ENCODE measurements around the gene ZFYVE28. TPM values are rescaled to one million over a fixed set of nuclear protein-coding genes. Genes with fewer than 3 reads are reported as not detected.

The ZFYVE28 gene
- total RNA-seq, 6 donors from 2014 or later = 10.8 to 51.3 (median 15.2) TPM

GRCh38 chr4:2272828-2273120 lies 145.7 kb downstream of the ZFYVE28 start:
- TF ChIP-seq POLR2A (IDR thresholded peaks at IDR 0.05) = no peak
- TF ChIP-seq POLR2AphosphoS5 (IDR thresholded peaks at IDR 0.05) = no peak
- TF ChIP-seq EP300 (IDR thresholded peaks at IDR 0.05) = no peak
- TF ChIP-seq CTCF (IDR thresholded peaks at IDR 0.05) = no peak

GRCh38 chr4:2272026-2272827 lies 146.2 kb downstream of the ZFYVE28 start:
- no peaks in the 10 kb centered on the region for H3K4me1 ChIP-seq
- H3K36me3 ChIP-seq = peaks cover 0 to 15% (median 7%) of the 10 kb centered on the region in 4 donors
- 94 to 95% methylated on average over 18 to 24 of the region's 25 CpGs for WGBS, 2 donors
- ATAC-seq (ENCODE audit: low FRiP score in 2 of 2) (no peak), DNase-seq (peak in 1 of 2 donors; percentile 59)
- H3K27ac ChIP-seq = no peak overlapping the region
- H3K4me3 ChIP-seq = no peak overlapping the region
- no peaks in the 10 kb centered on the region for H3K27me3 ChIP-seq
- no peaks in the 10 kb centered on the region for H3K9me3 ChIP-seq
- TF ChIP-seq POLR2AphosphoS5 (IDR thresholded peaks at IDR 0.05) = no peak
- TF ChIP-seq CTCF (IDR thresholded peaks at IDR 0.05) = no peak
- no peak for TF ChIP-seq EP300 (IDR thresholded peaks at IDR 0.05)
- TF ChIP-seq POLR2A (IDR thresholded peaks at IDR 0.05) = no peak

More at GRCh38 chr4:2272828-2273120, 145.7 kb downstream of the ZFYVE28 start:
- Histone ChIP-seq H3K4me1 (no peaks in the 10 kb centered on the region), H3K4me3 (no peak overlapping the region), H3K27me3 (no peaks in the 10 kb centered on the region), H3K36me3 (peaks cover 0 to 15% (median 7%) of the 10 kb centered on the region in 4 donors), H3K9me3 (no peaks in the 10 kb centered on the region), H3K27ac (no peak overlapping the region)
- WGBS, 2 donors = 82 to 83% methylated on average over 2 to 6 of the region's 6 CpGs
- ATAC-seq (ENCODE audit: low FRiP score in 2 of 2) (no peak), DNase-seq (peak in 1 of 2 donors; percentile 56)

GRCh38 chr4:2271279-2272025 lies 147.0 kb downstream of the ZFYVE28 start:
- WGBS, 2 donors = 86 to 90% methylated on average over 2 to 27 of the region's 27 CpGs
- ATAC-seq (ENCODE audit: low FRiP score in 2 of 2) (no peak), DNase-seq (peak in 1 of 2 donors; percentile 80)
- no peaks in the 10 kb centered on the region for H3K27me3 ChIP-seq
- no peak overlapping the region for H3K4me3 ChIP-seq
- no peaks in the 10 kb centered on the region for H3K9me3 ChIP-seq
- H3K27ac ChIP-seq = no peak overlapping the region
- TF ChIP-seq EP300 (IDR thresholded peaks at IDR 0.05) (no peak), POLR2A (IDR thresholded peaks at IDR 0.05) (no peak), CTCF (IDR thresholded peaks at IDR 0.05) (no peak), POLR2AphosphoS5 (IDR thresholded peaks at IDR 0.05) (no peak)
- peaks cover 0 to 15% (median 7%) of the 10 kb centered on the region in 4 donors for H3K36me3 ChIP-seq
- H3K4me1 ChIP-seq = peaks cover 2 to 8% (median 4%) of the 10 kb centered on the region in 4 donors

- WGBS, 2 donors = 90 to 92% methylated on average over 14 to 22 of the region's 34 CpGs
- Histone ChIP-seq H3K4me1 (peaks cover 10 to 15% (median 13%) of the 10 kb centered on the region in 4 donors), H3K36me3 (peaks cover 0 to 15% (median 7%) of the 10 kb centered on the region in 4 donors), H3K27ac (no peak overlapping the region), H3K9me3 (no peaks in the 10 kb centered on the region), H3K27me3 (no peaks in the 10 kb centered on the region), H3K4me3 (no peak overlapping the region)
- no peak for TF ChIP-seq POLR2A (IDR thresholded peaks at IDR 0.05)
- DNase-seq (peak in 1 of 2 donors; percentile 80), ATAC-seq (ENCODE audit: low FRiP score in 2 of 2) (no peak)
These were observed 147.9 kb downstream of the ZFYVE28 start for GRCh38 chr4:2270341-2271165.
